Caco-2 (cell line): Measurements from ENCODE around the gene ULK2. TPM values are rescaled to one million over a fixed set of nuclear protein-coding genes. Genes with fewer than 3 reads are reported as not detected.

Experiments
- BruUV-seq: library from RNA; stranded (reverse); fragments of 400-500 nt; replicated peaks from 2 replicates; lab custom pipeline; 2021; lab: Mats Ljungman, UMichigan
- CTCF ChIA-PET: fragments of 300-600 bp; sonication (Branson Sonifier 250); formaldehyde crosslinking; loops from one replicate; lab custom pipeline; 2022; ENCODE audit warnings: antibody characterized with exemption; lab: Charles Lee
- POLR2A ChIA-PET: fragments of 300-600 bp; sonication (Branson Sonifier 250); formaldehyde crosslinking; loops from one replicate; lab custom pipeline; 2022; ENCODE audit warnings: antibody characterized with exemption; lab: Charles Lee
- DNase-seq, 2 experiments: peaks; one replicate each; pipeline versions ENCODE4 v3.0.0 to v3.0.0-alpha.2; 2020 to 2022
- H3K27me3 ChIP-seq: replicated peaks from 2 replicates; pipeline ENCODE4 v1.6.0; 2011; ENCODE audit warnings: low read length; ENCODE audit not compliant: control insufficient read depth, insufficient read depth
- H3K36me3 ChIP-seq: 2 replicates; pipeline ENCODE4 v1.5.1; 2011; ENCODE audit warnings: low read length; ENCODE audit not compliant: control insufficient read depth, insufficient read depth
- H3K4me1 ChIP-seq: fragments of 250-450 bp; sonication (Bioruptor Pico); 2 replicates; pipeline ENCODE4 v1.5.1; 2020; ENCODE audit warnings: mild to moderate bottlenecking
- H3K4me3 ChIP-seq: 2 replicates; pipeline ENCODE4 v1.5.1; 2011; ENCODE audit warnings: low read depth, mild to moderate bottlenecking, control low read depth, low read length
- H3K9me3 ChIP-seq: fragments of 250-450 bp; sonication (Bioruptor Pico); 2 replicates; pipeline ENCODE4 v1.5.1; 2020; ENCODE audit warnings: mild to moderate bottlenecking, moderate library complexity
- H3K27ac Mint-ChIP-seq: one replicate; pipeline ENCODE4 v1.8.0; 2022; ENCODE audit warnings: mixed read lengths; ENCODE audit not compliant: unreplicated experiment
- H3K27me3 Mint-ChIP-seq: one replicate; pipeline ENCODE4 v1.8.0; 2022; ENCODE audit warnings: mixed read lengths; ENCODE audit not compliant: insufficient read depth, unreplicated experiment
- H3K36me3 Mint-ChIP-seq: one replicate; pipeline ENCODE4 v1.8.0; 2022; ENCODE audit warnings: mild to moderate bottlenecking, mixed read lengths; ENCODE audit not compliant: insufficient read depth, unreplicated experiment
- H3K4me1 Mint-ChIP-seq: one replicate; pipeline ENCODE4 v1.8.0; 2022; ENCODE audit warnings: low read depth, mixed read lengths; ENCODE audit not compliant: unreplicated experiment
- H3K4me3 Mint-ChIP-seq: one replicate; pipeline ENCODE4 v1.8.0; 2022; ENCODE audit warnings: mild to moderate bottlenecking, moderate library complexity, mixed read lengths; ENCODE audit not compliant: unreplicated experiment
- H3K9me3 Mint-ChIP-seq: one replicate; pipeline ENCODE4 v1.8.0; 2022; ENCODE audit warnings: mixed read lengths; ENCODE audit not compliant: unreplicated experiment
- CTCF ChIP-seq, 2 experiments: fragments of 200-600 bp in 1 of 2; IDR thresholded peaks; 1 replicate in 1 of 2; 2 replicates in 1 of 2; pipeline versions ENCODE4 v1.5.1 to v1.8.0; 2011 to 2022; ENCODE audit warnings: antibody characterized with exemption in 1 of 2, control low read depth in 1 of 2, inconsistent platforms in 1 of 2, low read depth in 1 of 2, low read length in 1 of 2, mild to moderate bottlenecking in 1 of 2, moderate library complexity in 1 of 2; ENCODE audit not compliant: insufficient read depth in 1 of 2, severe bottlenecking in 1 of 2, unreplicated experiment in 1 of 2
- intact Hi-C: fragments of 100-400 bp; cut with micrococcal nuclease; formaldehyde crosslinking; loops from one replicate; pipeline ENCODE4 v1.10.0; 2022; ENCODE audit not compliant: unreplicated experiment
- total RNA-seq: library from RNA; stranded (reverse); gene quantifications from 2 replicates; pipeline ENCODE4 v1.2.3, GENCODE V29; 2022

The ULK2 gene
- total RNA-seq, 1 experiment from 2014 or later, result 9.2 TPM

- ChIA-PET POLR2A (no interaction called here), CTCF (interaction anchor here (0.6 to 1.2 kb wide), 2 partner anchors 19 to 34 kb away, joined by 3 to 8 read pairs; partner anchors contain the start of gene ALDH3A1)
- Histone ChIP-seq H3K27me3 (no peaks in the 10 kb centered on the region), H3K4me3 (no peak overlapping the region), H3K36me3 (no peaks in the 10 kb centered on the region), H3K4me1 (no peaks in the 10 kb centered on the region), H3K9me3 (no peaks in the 10 kb centered on the region)
- H3K9me3 Mint-ChIP-seq, result no peaks in the 10 kb centered on the region
- H3K36me3 Mint-ChIP-seq, result no peaks in the 10 kb centered on the region
- TF ChIP-seq CTCF (IDR thresholded peaks at IDR 0.05; ENCODE audit: insufficient read depth in 1 of 2, low read depth in 1 of 2, low read length in 1 of 2, severe bottlenecking in 1 of 2, unreplicated experiment in 1 of 2), result no peak
- no peak for DNase-seq
- H3K27me3 Mint-ChIP-seq, result no peaks in the 10 kb centered on the region
- H3K27ac Mint-ChIP-seq, result no peak overlapping the region
- no TSS peak for BruUV-seq
- intact Hi-C loops, result no loop called here
- H3K4me3 Mint-ChIP-seq, result no peak overlapping the region
- no peaks in the 10 kb centered on the region for H3K4me1 Mint-ChIP-seq
Measured at GRCh38 chr17:19781488-19782458, 86.0 kb downstream of the ULK2 start.

GRCh38 chr17:19780846-19781245 is 86.9 kb downstream of the ULK2 start:
- Histone ChIP-seq H3K9me3 (no peaks in the 10 kb centered on the region), H3K4me1 (no peaks in the 10 kb centered on the region), H3K36me3 (no peaks in the 10 kb centered on the region), H3K27me3 (no peaks in the 10 kb centered on the region), H3K4me3 (no peak overlapping the region)
- no TSS peak for BruUV-seq
- TF ChIP-seq CTCF (IDR thresholded peaks at IDR 0.05; ENCODE audit: insufficient read depth in 1 of 2, low read depth in 1 of 2, low read length in 1 of 2, severe bottlenecking in 1 of 2, unreplicated experiment in 1 of 2), result no peak
- POLR2A ChIA-PET, result no interaction called here
- H3K27ac Mint-ChIP-seq, result no peak overlapping the region
- H3K9me3 Mint-ChIP-seq, result no peaks in the 10 kb centered on the region
- CTCF ChIA-PET, result interaction anchor here (1.2 kb wide), 1 partner anchor 18 kb away, joined by 3 read pairs; no protein-coding TSS in a partner anchor
- no peak overlapping the region for H3K4me3 Mint-ChIP-seq
- no peaks in the 10 kb centered on the region for H3K4me1 Mint-ChIP-seq
- H3K36me3 Mint-ChIP-seq, result no peaks in the 10 kb centered on the region
- intact Hi-C loops, result no loop called here
- no peak for DNase-seq
- H3K27me3 Mint-ChIP-seq, result no peaks in the 10 kb centered on the region

- ChIA-PET POLR2A (no interaction called here), CTCF (no interaction called here)
- Mint-ChIP-seq H3K36me3 (no peaks in the 10 kb centered on the region), H3K27me3 (no peaks in the 10 kb centered on the region), H3K4me1 (no peaks in the 10 kb centered on the region), H3K9me3 (no peaks in the 10 kb centered on the region), H3K27ac (no peak overlapping the region), H3K4me3 (no peak overlapping the region)
- intact Hi-C loops, result no loop called here
- no TSS peak for BruUV-seq
- no peaks in the 10 kb centered on the region for H3K4me1 ChIP-seq
- no peaks in the 10 kb centered on the region for H3K27me3 ChIP-seq
- H3K9me3 ChIP-seq, result no peaks in the 10 kb centered on the region
- no peaks in the 10 kb centered on the region for H3K36me3 ChIP-seq
- H3K4me3 ChIP-seq, result no peak overlapping the region
- TF ChIP-seq CTCF (IDR thresholded peaks at IDR 0.05; ENCODE audit: insufficient read depth in 1 of 2, low read depth in 1 of 2, low read length in 1 of 2, severe bottlenecking in 1 of 2, unreplicated experiment in 1 of 2), result no peak
- no peak for DNase-seq
Measured at GRCh38 chr17:19773534-19773933, 94.2 kb downstream of the ULK2 start.
